Stimulated activated CD8-positive, alpha-beta memory T cell treated with anti-CD3 and anti-CD28 coated beads, Interleukin-2, amount 100 ng/mL, for 1 hour (primary cell): ENCODE measurements around the gene AFDN.

Experiments used
- DNase-seq, 2 donors: peaks; one replicate each; pipeline ENCODE4 v3.0.0-alpha.2; 2020; ENCODE audit warnings: low read depth in 2 of 2

AFDN gene

GRCh38 chr6:167812088-167812487 lies 14.6 kb upstream of the AFDN start:
- DNase-seq = no peak

DNA sequence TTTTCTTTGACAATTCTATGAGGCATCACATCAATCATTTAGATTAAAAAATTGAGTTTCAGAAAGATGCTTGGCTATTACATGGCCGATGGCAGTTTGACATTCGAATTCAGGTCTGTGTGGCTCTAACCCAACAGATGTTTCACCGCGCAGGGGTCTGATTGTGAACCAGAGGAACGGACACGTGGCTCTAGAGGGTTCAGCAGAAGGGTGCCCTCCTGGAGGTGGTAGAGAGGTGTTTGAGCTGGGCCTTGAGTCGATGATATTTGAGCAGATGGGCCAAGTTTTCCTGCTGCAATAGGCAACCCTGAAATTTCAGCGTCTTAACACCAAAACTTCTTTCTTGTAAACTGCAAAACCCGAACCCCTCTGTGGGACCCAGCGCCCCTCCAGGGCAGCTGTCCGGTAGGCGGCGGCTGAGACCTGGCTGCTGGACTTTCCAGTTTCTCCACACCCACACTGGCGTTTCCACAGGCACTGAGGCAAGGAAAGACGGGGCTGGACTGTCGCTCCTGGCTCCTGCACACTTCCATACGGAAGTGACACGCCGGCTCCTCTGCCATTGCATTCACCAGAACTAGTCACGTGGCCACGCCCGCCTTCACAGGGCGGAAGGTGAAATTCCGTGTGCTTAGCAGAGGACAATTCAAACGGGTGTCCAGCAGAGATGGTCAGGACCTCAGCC lies 11.3 kb upstream of the AFDN start:
- no peak for DNase-seq

- DNase-seq = no peak
These were observed 9.7 kb upstream of the AFDN start for GRCh38 chr6:167817016-167817415.

DNA sequence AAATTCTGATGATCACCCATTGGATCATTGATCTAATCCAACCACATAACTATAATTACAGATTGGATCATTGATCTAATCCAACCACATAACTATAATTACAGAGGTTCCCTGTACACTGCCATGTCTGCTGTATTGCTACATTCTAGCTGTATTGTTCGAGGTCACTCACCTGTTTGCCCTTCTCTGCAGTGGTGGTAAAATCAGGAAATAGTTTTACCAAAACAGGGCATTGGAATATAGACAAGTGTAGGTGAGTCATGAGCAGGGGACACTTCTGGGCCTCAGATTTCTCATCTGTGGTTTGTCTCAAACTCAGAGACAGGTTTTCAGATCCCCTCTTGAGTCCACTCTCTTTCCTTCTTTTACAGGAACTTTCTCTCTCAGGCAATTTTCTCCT lies 9.0 kb upstream of the AFDN start:
- DNase-seq = no peak

DNA sequence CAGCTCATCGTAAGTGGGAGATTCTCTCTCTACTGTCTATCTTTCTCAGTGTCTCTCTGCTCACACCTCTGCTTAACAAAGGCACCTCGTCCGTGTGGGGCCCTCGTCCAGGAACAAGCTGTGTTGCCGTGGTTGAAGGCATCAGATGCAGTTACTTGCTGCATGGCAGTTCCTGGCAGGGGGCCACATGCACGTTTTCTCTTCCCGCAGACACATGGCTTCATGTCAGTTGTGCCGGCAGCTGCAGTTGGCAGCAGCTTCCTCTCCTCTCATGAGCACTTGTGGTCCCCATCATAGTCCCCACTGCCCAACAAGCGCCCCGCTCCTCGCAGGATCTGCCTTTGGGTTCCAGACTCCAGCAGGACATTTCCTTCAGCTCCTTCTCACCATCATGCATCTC lies 7.1 kb upstream of the AFDN start:
- no peak for DNase-seq

DNA sequence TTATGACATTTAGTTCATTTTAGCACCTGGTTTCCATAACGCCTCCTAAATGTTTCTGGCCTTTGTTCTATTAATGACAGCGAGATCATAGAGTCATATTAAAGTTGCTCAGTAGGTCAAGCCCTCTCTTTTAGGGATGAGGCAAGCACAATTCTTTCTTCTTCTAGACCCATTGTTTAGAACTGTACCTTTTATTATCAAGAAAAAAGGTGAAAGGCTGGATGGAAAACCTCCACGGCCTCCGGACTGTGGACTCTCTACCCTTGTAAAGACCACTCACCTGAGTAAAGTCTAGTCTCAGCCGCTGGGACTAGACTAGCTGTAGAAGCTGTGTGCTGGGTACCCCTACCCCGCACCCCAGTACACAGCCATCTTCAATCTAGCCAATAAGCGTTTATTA lies 6.0 kb upstream of the AFDN start:
- no peak for DNase-seq

- no peak for DNase-seq
These were observed 1.9 kb upstream of the AFDN start for GRCh38 chr6:167824591-167825331.

DNA sequence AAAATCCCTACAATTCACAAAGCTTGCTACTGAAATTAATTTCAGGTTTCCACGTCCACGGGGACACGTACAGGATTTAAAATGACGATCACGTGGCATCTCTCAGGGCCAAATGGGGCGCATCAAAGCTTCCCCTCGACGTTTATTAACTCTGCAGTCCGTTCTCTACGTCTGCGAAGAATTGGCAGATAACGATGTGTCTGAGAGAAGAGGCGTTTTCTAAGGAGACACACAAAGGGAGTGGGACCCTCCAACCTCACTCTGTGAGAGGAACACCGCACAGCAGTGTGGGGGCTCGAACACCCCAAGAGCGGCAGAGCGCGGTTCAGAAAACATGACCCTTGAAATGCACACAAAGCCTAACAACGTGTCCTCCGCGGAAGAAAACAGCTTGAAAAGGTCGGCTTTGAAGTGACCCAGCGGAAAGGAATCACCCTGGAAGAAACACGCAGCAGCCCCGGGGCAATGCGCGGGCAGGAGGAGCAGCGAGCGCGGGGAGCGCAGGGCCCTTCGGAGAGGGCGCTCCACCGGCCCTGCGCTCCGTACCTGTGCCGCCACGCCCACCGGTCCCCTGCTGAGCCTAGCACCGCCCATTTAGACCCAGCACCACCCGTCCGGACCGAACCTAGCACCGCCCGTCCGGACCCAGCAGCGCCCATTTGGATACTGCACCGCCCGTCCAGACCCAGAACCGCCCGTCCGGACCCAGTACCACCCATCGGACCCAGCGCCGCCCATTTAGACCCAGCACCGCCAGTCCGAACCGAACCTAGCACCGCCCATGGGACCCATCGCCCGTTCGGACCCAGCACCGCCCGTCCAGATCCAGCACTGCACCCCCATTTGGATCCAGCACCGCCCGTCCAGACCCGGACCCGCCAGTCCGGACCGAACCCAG lies 1.1 kb upstream of the AFDN start:
- no peak for DNase-seq

GRCh38 chr6:167826230-167826895 lies 348 bp upstream of the AFDN start:
- DNase-seq = peak in 1 of 2 donors; percentile 44

- no peak for DNase-seq
These were observed 1.0 kb downstream of the AFDN start for GRCh38 chr6:167827583-167828324.

GRCh38 chr6:167828325-167828956 lies 1.7 kb downstream of the AFDN start:
- DNase-seq = no peak

DNA sequence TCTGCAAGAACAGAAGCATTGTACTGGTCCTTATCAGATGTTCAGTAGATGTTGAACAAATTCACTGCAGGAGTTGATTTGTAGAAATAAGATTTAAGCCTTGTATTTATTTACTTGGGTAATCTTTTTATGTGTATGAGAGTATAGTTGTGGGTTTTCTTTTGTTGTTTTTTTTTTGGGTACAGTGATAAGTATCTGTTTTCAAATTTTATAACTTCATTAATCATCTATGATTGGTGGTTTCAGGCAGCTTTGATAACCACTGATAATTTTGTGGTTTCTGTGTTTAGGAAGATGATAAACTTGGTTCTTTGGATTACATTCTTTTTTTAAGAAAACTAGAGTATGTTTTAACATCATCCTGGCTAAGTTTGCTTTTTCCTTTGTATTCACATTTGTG lies 2.8 kb downstream of the AFDN start:
- DNase-seq = no peak

DNA sequence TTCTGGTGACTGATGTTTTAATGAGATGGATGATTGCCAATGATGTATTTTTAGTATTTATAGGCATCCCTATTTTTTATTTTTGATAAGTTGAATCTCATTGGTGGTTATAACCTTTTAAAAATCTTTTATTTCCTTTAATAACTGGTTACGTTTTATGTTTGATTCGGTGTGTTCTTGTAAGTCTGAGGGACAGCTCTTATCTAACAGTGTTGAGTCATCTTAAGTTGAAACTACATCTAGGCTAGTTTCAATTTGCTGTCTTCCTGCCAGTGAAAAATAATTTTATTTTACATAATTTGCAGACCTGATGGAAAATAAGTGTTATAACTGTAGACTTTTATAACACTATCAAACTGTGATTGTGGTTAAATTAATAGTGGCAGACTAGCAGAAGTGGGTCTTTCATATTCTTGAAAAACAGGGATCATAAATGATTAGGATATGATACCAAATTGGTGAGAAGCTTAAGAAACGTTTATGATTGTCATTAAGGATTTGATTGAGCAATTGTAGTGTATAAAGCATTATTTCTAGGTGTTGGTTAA lies 4.6 kb downstream of the AFDN start:
- no peak for DNase-seq

DNA sequence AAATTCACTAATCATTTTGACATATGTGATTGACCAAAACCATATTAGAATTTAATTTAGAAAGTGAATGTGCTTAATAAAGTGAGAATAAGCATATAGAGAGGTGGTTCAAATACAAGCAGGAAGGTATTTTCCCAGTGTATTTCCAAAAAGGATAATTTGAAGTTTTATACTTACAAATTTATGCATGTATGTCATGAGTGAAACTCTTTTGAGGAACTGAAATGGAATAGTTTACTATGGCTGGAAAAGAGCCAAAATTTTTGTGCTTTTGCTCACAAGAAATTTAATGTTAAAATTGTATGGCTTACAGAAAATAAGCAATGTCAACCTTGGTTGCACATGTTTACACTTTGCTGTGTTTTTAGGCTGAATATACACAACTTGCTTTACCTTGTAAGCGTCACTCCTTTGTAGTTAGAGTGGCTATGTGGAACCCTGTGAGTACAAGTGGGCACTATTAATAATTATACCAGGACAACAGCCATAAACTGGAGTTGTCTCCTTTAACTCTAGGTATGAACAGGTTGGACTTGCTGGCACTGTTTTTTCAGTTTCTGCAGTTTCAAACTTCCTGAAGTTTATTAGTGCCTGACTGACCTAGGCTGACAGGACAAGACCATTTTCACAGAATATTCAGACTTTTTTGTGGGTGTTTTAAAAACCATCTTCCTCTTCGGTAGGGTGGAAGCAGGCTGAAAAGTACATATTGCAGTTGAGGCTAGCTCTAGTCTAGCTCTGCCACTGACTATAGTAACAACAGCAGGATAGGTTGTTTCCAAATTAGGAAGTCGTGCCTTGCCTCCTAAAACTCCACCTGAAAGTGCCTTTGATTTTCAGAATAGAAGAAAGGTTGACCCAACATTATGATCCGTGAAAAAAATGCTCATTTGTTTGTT lies 6.0 kb downstream of the AFDN start:
- no peak for DNase-seq

- no peak for DNase-seq
These were observed 6.7 kb downstream of the AFDN start for GRCh38 chr6:167833396-167833763.

GRCh38 chr6:167835260-167835659 lies 8.5 kb downstream of the AFDN start:
- DNase-seq = no peak

GRCh38 chr6:167836721-167837120 lies 10.0 kb downstream of the AFDN start:
- no peak for DNase-seq

DNA sequence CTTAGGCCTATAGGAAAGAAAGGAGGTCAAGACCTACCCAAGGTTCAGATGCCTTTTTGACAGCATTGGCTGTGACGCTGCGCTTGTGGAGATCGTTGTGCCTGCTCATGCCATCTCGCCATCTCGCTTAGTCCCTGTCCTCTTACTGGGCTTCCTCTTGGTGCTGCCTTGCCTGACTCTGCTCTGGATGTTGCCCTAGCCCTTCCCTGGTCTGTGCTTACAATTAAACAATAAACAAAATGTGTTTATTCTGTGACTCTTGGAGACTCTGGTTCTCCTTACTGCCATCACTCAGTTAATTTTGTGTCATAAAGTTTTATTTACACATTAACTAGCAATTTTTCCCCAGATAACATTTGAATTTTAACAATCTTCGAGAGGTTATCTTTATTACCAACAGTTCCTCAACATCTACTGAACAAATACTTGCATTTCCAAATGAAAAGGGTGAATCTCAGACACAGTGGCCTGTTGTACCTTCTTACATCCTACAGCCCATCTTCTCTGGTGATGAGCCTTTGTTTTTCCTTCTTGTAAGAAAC lies 11.6 kb downstream of the AFDN start:
- no peak for DNase-seq

GRCh38 chr6:167839343-167839742 lies 12.6 kb downstream of the AFDN start:
- DNase-seq = no peak
